Measurements from ENCODE around the gene GRAMD2B. TPM values are rescaled to one million over a fixed set of nuclear protein-coding genes. Genes with fewer than 3 reads are reported as not detected.
"Not testable (repeated sequence)": the region's sequence is repeated elsewhere in the genome, so short reads cannot be mapped to it uniquely, and the experiment has no call there.

GRAMD2B gene
- total RNA-seq, 6 donors from 2014 or later = 11.3 to 70.4 (median 17.7) TPM

DNA sequence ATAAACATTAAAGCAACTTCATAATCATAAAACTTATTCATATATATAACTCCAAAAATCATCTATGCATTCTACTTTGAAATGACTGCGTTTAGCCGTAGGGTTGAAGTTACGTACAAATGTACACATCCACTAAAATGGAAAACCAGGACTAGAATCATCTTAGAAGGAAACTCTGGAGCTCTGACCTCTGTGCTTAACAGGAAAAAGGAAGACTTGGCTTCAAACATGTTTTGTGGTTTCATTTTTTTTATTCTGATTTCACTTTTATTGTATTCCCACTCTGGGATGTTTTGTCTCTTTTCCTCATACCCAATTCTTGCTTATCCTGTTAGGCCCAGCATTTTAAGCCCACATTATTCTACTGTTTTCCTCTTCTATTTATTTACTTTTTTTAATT, 44.9 kb downstream of the GRAMD2B start:
- H3K4me3 ChIP-seq = no peak overlapping the region
- H3K27ac ChIP-seq = no peak overlapping the region
- 92 to 94% methylated on average over 3 of the region's 3 CpGs for WGBS, 2 donors
- no peaks in the 10 kb centered on the region for H3K9me3 ChIP-seq
- peaks cover 0 to 36% (median 11%) of the 10 kb centered on the region in 4 donors for H3K36me3 ChIP-seq
- H3K4me1 ChIP-seq = peaks cover 0 to 8% (median 1%) of the 10 kb centered on the region in 4 donors
- TF ChIP-seq EP300 (IDR thresholded peaks at IDR 0.05) = no peak
- TF ChIP-seq POLR2A (IDR thresholded peaks at IDR 0.05) = no peak
- TF ChIP-seq CTCF (IDR thresholded peaks at IDR 0.05) = no peak
- TF ChIP-seq POLR2AphosphoS5 (IDR thresholded peaks at IDR 0.05) = no peak
- no peak for ATAC-seq (ENCODE audit: low FRiP score in 2 of 2)
- no peak for DNase-seq
- no peaks in the 10 kb centered on the region for H3K27me3 ChIP-seq

- no peak for DNase-seq
- no peaks in the 10 kb centered on the region for H3K27me3 ChIP-seq
- TF ChIP-seq EP300 (IDR thresholded peaks at IDR 0.05) (no peak), CTCF (IDR thresholded peaks at IDR 0.05) (no peak), POLR2AphosphoS5 (IDR thresholded peaks at IDR 0.05) (no peak), POLR2A (IDR thresholded peaks at IDR 0.05) (no peak)
- peaks cover 0 to 3% (median under 1%) of the 10 kb centered on the region in 4 donors for H3K4me1 ChIP-seq
- no peak overlapping the region for H3K27ac ChIP-seq
- H3K4me3 ChIP-seq = no peak overlapping the region
- peaks cover 0 to 45% (median 14%) of the 10 kb centered on the region in 4 donors for H3K36me3 ChIP-seq
- ATAC-seq (ENCODE audit: low FRiP score in 2 of 2) = no peak
- WGBS, 2 donors = 89 to 94% methylated on average over 6 of the region's 6 CpGs
- no peaks in the 10 kb centered on the region for H3K9me3 ChIP-seq
Measured at GRCh38 chr5:126469536-126470316, 46.5 kb downstream of the GRAMD2B start.

GRCh38 chr5:126470529-126470928, 47.3 kb downstream of the GRAMD2B start:
- H3K4me1 ChIP-seq = not testable (repeated sequence)

GRCh38 chr5:126471247-126471646, 48.0 kb downstream of the GRAMD2B start:
- ATAC-seq (ENCODE audit: low FRiP score in 2 of 2) (no peak), DNase-seq (no peak)
- no peak overlapping the region for H3K4me3 ChIP-seq
- no peak overlapping the region for H3K27ac ChIP-seq
- WGBS, 2 donors = 80 to 84% methylated on average over 3 of the region's 3 CpGs
- H3K27me3 ChIP-seq = no peaks in the 10 kb centered on the region
- no peak for TF ChIP-seq POLR2AphosphoS5 (IDR thresholded peaks at IDR 0.05)
- TF ChIP-seq CTCF (IDR thresholded peaks at IDR 0.05) = no peak
- TF ChIP-seq EP300 (IDR thresholded peaks at IDR 0.05) = no peak
- no peak for TF ChIP-seq POLR2A (IDR thresholded peaks at IDR 0.05)
- peaks cover 0 to 39% (median 13%) of the 10 kb centered on the region in 4 donors for H3K36me3 ChIP-seq
- H3K4me1 ChIP-seq = no peaks in the 10 kb centered on the region
- H3K9me3 ChIP-seq = no peaks in the 10 kb centered on the region

More at GRCh38 chr5:126470529-126470928, 47.3 kb downstream of the GRAMD2B start:
- 92 to 95% methylated on average over 6 of the region's 6 CpGs for WGBS, 2 donors
- ATAC-seq (ENCODE audit: low FRiP score in 2 of 2) = peak in 1 of 2 donors; percentile 71
- not testable (repeated sequence) for H3K27ac ChIP-seq, H3K27me3 ChIP-seq, H3K9me3 ChIP-seq, DNase-seq, H3K4me3 ChIP-seq
- peaks cover 0 to 45% (median 14%) of the 10 kb centered on the region in 4 donors for H3K36me3 ChIP-seq

- H3K27me3 ChIP-seq = no peaks in the 10 kb centered on the region
- no peak overlapping the region for H3K27ac ChIP-seq
- peaks cover 0 to 35% (median 12%) of the 10 kb centered on the region in 4 donors for H3K36me3 ChIP-seq
- no peaks in the 10 kb centered on the region for H3K4me1 ChIP-seq
- WGBS, 2 donors = 90 to 91% methylated on average over 3 of the region's 3 CpGs
- no peak for ATAC-seq (ENCODE audit: low FRiP score in 2 of 2)
- H3K4me3 ChIP-seq = no peak overlapping the region
- DNase-seq = no peak
- no peaks in the 10 kb centered on the region for H3K9me3 ChIP-seq
- TF ChIP-seq POLR2A (IDR thresholded peaks at IDR 0.05) = no peak
- TF ChIP-seq CTCF (IDR thresholded peaks at IDR 0.05) = no peak
- TF ChIP-seq EP300 (IDR thresholded peaks at IDR 0.05) = no peak
- no peak for TF ChIP-seq POLR2AphosphoS5 (IDR thresholded peaks at IDR 0.05)
Measured at GRCh38 chr5:126471875-126472537, 48.8 kb downstream of the GRAMD2B start.

Measured in upper lobe of left lung (tissue), 6 donors.